Activated CD4-positive, alpha-beta T cell treated with anti-CD3 and anti-CD28 coated beads, Interleukin-2, amount 10 ng/mL, durations not matched to agents 24 days and 14 days (primary cell): ENCODE measurements around the gene LPAR3. TPM values are rescaled to one million over a fixed set of nuclear protein-coding genes. Genes with fewer than 3 reads are reported as not detected.

Experiments
- DNase-seq: peaks from one replicate; pipeline ENCODE4 v3.0.0; 2022
- H3K27ac Mint-ChIP-seq: one replicate; pipeline ENCODE4 v1.8.0; 2022; ENCODE audit warnings: mild to moderate bottlenecking, mixed read lengths
- H3K27me3 Mint-ChIP-seq: one replicate; pipeline ENCODE4 v1.8.0; 2022; ENCODE audit warnings: mixed read lengths
- H3K36me3 Mint-ChIP-seq: one replicate; pipeline ENCODE4 v1.8.0; 2022; ENCODE audit warnings: low read depth, mild to moderate bottlenecking, mixed read lengths
- H3K4me1 Mint-ChIP-seq: one replicate; pipeline ENCODE4 v1.8.0; 2021; ENCODE audit warnings: mixed read lengths
- H3K4me3 Mint-ChIP-seq: one replicate; pipeline ENCODE4 v1.8.0; 2022; ENCODE audit warnings: mild to moderate bottlenecking, moderate library complexity, mixed read lengths
- H3K9me3 Mint-ChIP-seq: one replicate; pipeline ENCODE4 v1.8.0; 2021; ENCODE audit warnings: mixed read lengths
- intact Hi-C: fragments of 100-400 bp; cut with micrococcal nuclease; formaldehyde crosslinking; loops from one replicate; pipeline ENCODE4 v1.15.1; 2023
- total RNA-seq: library from RNA; stranded (reverse); gene quantifications from 2 replicates; pipeline ENCODE4 v1.2.3, GENCODE V29; 2022

LPAR3 gene
- total RNA-seq, 1 donor from 2014 or later = 0.21 TPM

- H3K27ac Mint-ChIP-seq = no peak overlapping the region
- H3K4me1 Mint-ChIP-seq = no peaks in the 10 kb centered on the region
- intact Hi-C loops = no loop called here
- no peaks in the 10 kb centered on the region for H3K9me3 Mint-ChIP-seq
- no peak for DNase-seq
- H3K27me3 Mint-ChIP-seq = peaks cover 25% of the 10 kb centered on the region
- H3K4me3 Mint-ChIP-seq = no peak overlapping the region
- no peaks in the 10 kb centered on the region for H3K36me3 Mint-ChIP-seq
Observed at GRCh38 chr1:84810343-84810742, 82.7 kb downstream of the LPAR3 start.

- no peaks in the 10 kb centered on the region for H3K36me3 Mint-ChIP-seq
- H3K27me3 Mint-ChIP-seq = peaks cover 25% of the 10 kb centered on the region
- H3K9me3 Mint-ChIP-seq = no peaks in the 10 kb centered on the region
- no peak overlapping the region for H3K4me3 Mint-ChIP-seq
- intact Hi-C loops = no loop called here
- no peaks in the 10 kb centered on the region for H3K4me1 Mint-ChIP-seq
- no peak for DNase-seq
- no peak overlapping the region for H3K27ac Mint-ChIP-seq
Observed at GRCh38 chr1:84809023-84809422, 84.0 kb downstream of the LPAR3 start.

GRCh38 chr1:84803604-84804003 lies 89.4 kb downstream of the LPAR3 start:
- H3K27me3 Mint-ChIP-seq = peaks cover 25% of the 10 kb centered on the region
- no peak overlapping the region for H3K27ac Mint-ChIP-seq
- H3K4me1 Mint-ChIP-seq = no peaks in the 10 kb centered on the region
- peaks cover 8% of the 10 kb centered on the region for H3K9me3 Mint-ChIP-seq
- no peak for DNase-seq
- no peaks in the 10 kb centered on the region for H3K36me3 Mint-ChIP-seq
- H3K4me3 Mint-ChIP-seq = no peak overlapping the region
- intact Hi-C loops = no loop called here

GRCh38 chr1:84802567-84803232 lies 90.3 kb downstream of the LPAR3 start:
- Mint-ChIP-seq H3K4me1 (no peaks in the 10 kb centered on the region), H3K9me3 (peaks cover 8% of the 10 kb centered on the region), H3K4me3 (no peak overlapping the region), H3K27ac (no peak overlapping the region), H3K36me3 (no peaks in the 10 kb centered on the region), H3K27me3 (peaks cover 24% of the 10 kb centered on the region)
- DNase-seq = no peak
- intact Hi-C loops = no loop called here

GRCh38 chr1:84800090-84801073 lies 92.6 kb downstream of the LPAR3 start:
- no peak for DNase-seq
- peaks cover 14% of the 10 kb centered on the region for H3K27me3 Mint-ChIP-seq
- H3K4me1 Mint-ChIP-seq = peaks cover 2% of the 10 kb centered on the region
- intact Hi-C loops = no loop called here
- H3K36me3 Mint-ChIP-seq = no peaks in the 10 kb centered on the region
- H3K27ac Mint-ChIP-seq = no peak overlapping the region
- H3K9me3 Mint-ChIP-seq = peaks cover 8% of the 10 kb centered on the region
- H3K4me3 Mint-ChIP-seq = no peak overlapping the region

- peaks cover 8% of the 10 kb centered on the region for H3K9me3 Mint-ChIP-seq
- H3K4me3 Mint-ChIP-seq = no peak overlapping the region
- intact Hi-C loops = no loop called here
- peaks cover 21% of the 10 kb centered on the region for H3K27me3 Mint-ChIP-seq
- H3K36me3 Mint-ChIP-seq = no peaks in the 10 kb centered on the region
- DNase-seq = no peak
- H3K27ac Mint-ChIP-seq = no peak overlapping the region
- H3K4me1 Mint-ChIP-seq = peaks cover 2% of the 10 kb centered on the region
Observed at GRCh38 chr1:84797603-84798002, 95.4 kb downstream of the LPAR3 start.

GRCh38 chr1:84795966-84796600 lies 96.9 kb downstream of the LPAR3 start:
- Mint-ChIP-seq H3K9me3 (peaks cover 8% of the 10 kb centered on the region), H3K27me3 (peaks cover 21% of the 10 kb centered on the region), H3K36me3 (no peaks in the 10 kb centered on the region), H3K4me3 (no peak overlapping the region), H3K4me1 (peaks cover 2% of the 10 kb centered on the region), H3K27ac (no peak overlapping the region)
- no peak for DNase-seq
- intact Hi-C loops = no loop called here

- Mint-ChIP-seq H3K4me1 (peaks cover 2% of the 10 kb centered on the region), H3K4me3 (no peak overlapping the region), H3K27ac (no peak overlapping the region), H3K36me3 (no peaks in the 10 kb centered on the region), H3K27me3 (peaks cover 14% of the 10 kb centered on the region), H3K9me3 (no peaks in the 10 kb centered on the region)
- intact Hi-C loops = no loop called here
- DNase-seq = no peak
Observed at GRCh38 chr1:84795213-84795612, 97.8 kb downstream of the LPAR3 start.

- no peak overlapping the region for H3K27ac Mint-ChIP-seq
- peaks cover 12% of the 10 kb centered on the region for H3K27me3 Mint-ChIP-seq
- DNase-seq = no peak
- H3K36me3 Mint-ChIP-seq = no peaks in the 10 kb centered on the region
- intact Hi-C loops = no loop called here
- no peaks in the 10 kb centered on the region for H3K9me3 Mint-ChIP-seq
- no peak overlapping the region for H3K4me3 Mint-ChIP-seq
- peaks cover 2% of the 10 kb centered on the region for H3K4me1 Mint-ChIP-seq
Observed at GRCh38 chr1:84792421-84792820, 100.6 kb downstream of the LPAR3 start.

GRCh38 chr1:84789014-84789413 lies 104.0 kb downstream of the LPAR3 start:
- no peaks in the 10 kb centered on the region for H3K4me1 Mint-ChIP-seq
- DNase-seq = no peak
- H3K4me3 Mint-ChIP-seq = no peak overlapping the region
- no peaks in the 10 kb centered on the region for H3K9me3 Mint-ChIP-seq
- intact Hi-C loops = loop anchor here (10.0 kb wide), 1 partner anchor 236 kb away; no protein-coding TSS in a partner anchor
- no peak overlapping the region for H3K27ac Mint-ChIP-seq
- H3K27me3 Mint-ChIP-seq = peaks cover 15% of the 10 kb centered on the region
- H3K36me3 Mint-ChIP-seq = no peaks in the 10 kb centered on the region

GRCh38 chr1:84785271-84786036 lies 107.6 kb downstream of the LPAR3 start:
- Mint-ChIP-seq H3K27ac (no peak overlapping the region), H3K27me3 (peaks cover 13% of the 10 kb centered on the region), H3K4me1 (peaks cover 13% of the 10 kb centered on the region), H3K36me3 (no peaks in the 10 kb centered on the region), H3K4me3 (no peak overlapping the region), H3K9me3 (no peaks in the 10 kb centered on the region)
- intact Hi-C loops = loop anchor here (10.0 kb wide), 1 partner anchor 239 kb away; no protein-coding TSS in a partner anchor
- DNase-seq = no peak

- Mint-ChIP-seq H3K4me3 (no peak overlapping the region), H3K36me3 (no peaks in the 10 kb centered on the region), H3K27me3 (peaks cover 8% of the 10 kb centered on the region), H3K27ac (no peak overlapping the region), H3K9me3 (no peaks in the 10 kb centered on the region), H3K4me1 (peaks cover 22% of the 10 kb centered on the region)
- intact Hi-C loops = loop anchor here (10.0 kb wide), 1 partner anchor 242 kb away; no protein-coding TSS in a partner anchor
- no peak for DNase-seq
Observed at GRCh38 chr1:84782881-84783280, 110.1 kb downstream of the LPAR3 start.
